Measurements from ENCODE around the gene CCL16. TPM values are rescaled to one million over a fixed set of nuclear protein-coding genes. Genes with fewer than 3 reads are reported as not detected.

The CCL16 gene
- total and polyA plus RNA-seq, 8 donors, result 0.14 to 0.30 TPM; not detected in 6

DNA sequence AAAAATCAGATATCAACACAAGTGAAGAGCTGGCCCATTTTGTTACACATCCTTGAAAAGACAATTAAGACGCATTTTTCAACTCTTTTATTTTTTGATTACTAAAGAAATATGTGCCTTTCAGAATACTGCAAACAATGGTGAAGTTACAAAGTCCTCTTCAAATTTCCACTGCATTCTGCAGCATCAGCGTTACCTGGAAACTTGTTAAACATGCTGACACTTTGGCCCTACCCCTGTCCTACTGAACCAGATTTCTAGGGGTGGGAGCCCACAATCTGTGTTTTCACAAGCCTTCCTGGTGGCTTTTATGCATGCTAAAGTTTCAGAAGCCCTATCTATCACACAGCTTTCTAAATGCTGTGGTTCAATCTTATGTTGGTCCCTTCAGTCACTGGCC lies 9.8 kb upstream of the CCL16 start:
- ATAC-seq, result no peak
- intact Hi-C loops (cut with DNase I), result no loop called here

DNA sequence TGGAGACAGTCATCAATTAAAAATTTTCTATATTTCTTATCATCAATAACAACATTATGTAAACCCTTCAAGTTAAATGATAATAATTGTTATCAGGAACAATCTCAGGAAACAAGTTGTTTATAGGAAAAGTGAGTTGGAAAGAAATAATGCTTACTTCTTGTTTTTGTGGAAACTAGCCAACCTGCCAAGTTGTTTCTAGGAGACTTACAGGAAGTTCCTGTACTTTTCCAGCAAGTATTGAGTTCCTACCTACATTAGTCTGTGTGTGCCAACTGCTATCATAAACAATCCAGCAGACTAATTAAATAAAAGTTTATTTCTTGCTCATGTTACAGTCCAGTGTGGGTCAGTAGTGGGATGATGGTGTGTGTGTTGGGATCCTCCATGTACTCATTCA lies 6.9 kb upstream of the CCL16 start:
- H3K27ac ChIP-seq, result no peak overlapping the region
- H3K27me3 ChIP-seq, result no peaks in the 10 kb centered on the region
- TF ChIP-seq, protein P1, sequence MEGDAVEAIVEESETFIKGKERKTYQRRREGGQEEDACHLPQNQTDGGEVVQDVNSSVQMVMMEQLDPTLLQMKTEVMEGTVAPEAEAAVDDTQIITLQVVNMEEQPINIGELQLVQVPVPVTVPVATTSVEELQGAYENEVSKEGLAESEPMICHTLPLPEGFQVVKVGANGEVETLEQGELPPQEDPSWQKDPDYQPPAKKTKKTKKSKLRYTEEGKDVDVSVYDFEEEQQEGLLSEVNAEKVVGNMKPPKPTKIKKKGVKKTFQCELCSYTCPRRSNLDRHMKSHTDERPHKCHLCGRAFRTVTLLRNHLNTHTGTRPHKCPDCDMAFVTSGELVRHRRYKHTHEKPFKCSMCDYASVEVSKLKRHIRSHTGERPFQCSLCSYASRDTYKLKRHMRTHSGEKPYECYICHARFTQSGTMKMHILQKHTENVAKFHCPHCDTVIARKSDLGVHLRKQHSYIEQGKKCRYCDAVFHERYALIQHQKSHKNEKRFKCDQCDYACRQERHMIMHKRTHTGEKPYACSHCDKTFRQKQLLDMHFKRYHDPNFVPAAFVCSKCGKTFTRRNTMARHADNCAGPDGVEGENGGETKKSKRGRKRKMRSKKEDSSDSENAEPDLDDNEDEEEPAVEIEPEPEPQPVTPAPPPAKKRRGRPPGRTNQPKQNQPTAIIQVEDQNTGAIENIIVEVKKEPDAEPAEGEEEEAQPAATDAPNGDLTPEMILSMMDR (IDR thresholded peaks at IDR 0.05), result no peak
- intact Hi-C loops (cut with DNase I), result no loop called here
- no peaks in the 10 kb centered on the region for H3K4me1 ChIP-seq
- FAIRE-seq (no peak), ATAC-seq (no peak), DNase-seq (no peak)
- H3K9me3 ChIP-seq, result no peaks in the 10 kb centered on the region
- no peaks in the 10 kb centered on the region for H3K36me3 ChIP-seq
- no peak overlapping the region for H3K4me3 ChIP-seq

More for the DNA sequence above, 9.8 kb upstream of the CCL16 start:
- Histone ChIP-seq H3K4me3 (no peak overlapping the region), H3K36me3 (no peaks in the 10 kb centered on the region), H3K27me3 (no peaks in the 10 kb centered on the region), H3K9me3 (no peaks in the 10 kb centered on the region), H3K27ac (no peak overlapping the region), H3K4me1 (no peaks in the 10 kb centered on the region)
- DNase-seq (no peak), FAIRE-seq (no peak)
- WGBS, 2 donors, result 75 to 82% methylated on average over 2 of the region's 2 CpGs
- TF ChIP-seq, protein P1 (IDR thresholded peaks at IDR 0.05), result no peak

DNA sequence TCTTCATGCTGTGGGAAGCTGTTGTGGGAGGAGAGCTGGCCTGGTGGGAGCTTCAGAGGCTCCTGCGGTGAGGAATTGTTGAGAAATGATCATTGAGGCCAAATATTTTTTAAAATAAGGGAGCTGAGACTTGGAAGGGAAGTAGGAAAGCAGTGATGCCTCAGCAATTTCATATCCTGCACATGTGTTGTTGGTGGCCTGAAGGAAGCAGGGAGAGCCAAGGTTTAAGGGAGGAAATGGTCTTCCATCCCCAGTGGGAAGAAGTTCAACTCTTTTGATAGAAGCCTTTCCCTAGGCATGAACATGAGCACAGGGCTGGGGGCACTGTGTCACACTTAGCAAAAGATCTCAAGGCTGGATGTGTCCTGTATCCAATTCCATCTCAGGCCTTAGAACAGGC lies 5.3 kb upstream of the CCL16 start, which contains the start of gene CCL14:
Gene CCL14 (minus strand): TSS at position 87 of the 400 bp plus-strand sequence. CDS start 80 bp downstream, at position 7.
- H3K27ac ChIP-seq, result no peak within 1 kb of the TSS

DNA sequence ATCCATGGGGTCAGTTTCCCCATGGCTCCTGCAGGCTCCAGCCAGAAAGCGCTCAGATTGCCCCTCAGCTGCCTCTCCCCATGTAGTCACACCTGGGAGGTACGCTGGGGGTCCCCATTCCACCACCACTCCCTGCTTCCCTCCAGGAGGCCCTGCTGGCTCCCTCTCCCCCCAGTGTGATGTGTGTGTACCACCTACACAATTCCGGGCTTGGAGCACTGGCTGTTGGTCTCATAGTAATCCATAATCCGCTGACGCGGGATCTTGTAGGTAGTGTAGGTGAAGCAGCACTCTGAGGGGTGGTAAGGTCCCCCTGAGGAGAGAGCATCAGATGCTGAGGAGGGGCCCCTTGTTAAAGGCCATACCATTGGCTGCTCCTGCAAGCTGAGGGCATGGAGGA lies 2.8 kb upstream of the CCL16 start:
- FAIRE-seq (no peak), DNase-seq (no peak), ATAC-seq (no peak)
- intact Hi-C loops (cut with DNase I), result no loop called here
- no peak overlapping the region for H3K4me3 ChIP-seq
- no peak overlapping the region for H3K27ac ChIP-seq
- H3K36me3 ChIP-seq, result no peaks in the 10 kb centered on the region
- WGBS, 2 donors, result 84 to 90% methylated on average over 6 of the region's 6 CpGs
- H3K27me3 ChIP-seq, result no peaks in the 10 kb centered on the region
- no peaks in the 10 kb centered on the region for H3K4me1 ChIP-seq
- no peaks in the 10 kb centered on the region for H3K9me3 ChIP-seq
- TF ChIP-seq, protein P1 (IDR thresholded peaks at IDR 0.05), result no peak

More for the DNA sequence above, 5.3 kb upstream of the CCL16 start, which contains the start of gene CCL14:
- ATAC-seq (peak in 1 of 4 donors; percentile 24), DNase-seq (no peak), FAIRE-seq (no peak)
- no peaks in the 10 kb centered on the region for H3K27me3 ChIP-seq
- intact Hi-C loops (cut with DNase I), result no loop called here
- no peaks in the 10 kb centered on the region for H3K9me3 ChIP-seq
- TF ChIP-seq, protein P1 (IDR thresholded peaks at IDR 0.05), result no peak
- WGBS, 2 donors, result 75 to 83% methylated on average over 1 of the region's 1 CpG
- H3K4me3 ChIP-seq, result no peak within 1 kb of the TSS
- no peaks in the 10 kb centered on the region for H3K36me3 ChIP-seq
- H3K4me1 ChIP-seq, result no peaks in the 10 kb centered on the region

DNA sequence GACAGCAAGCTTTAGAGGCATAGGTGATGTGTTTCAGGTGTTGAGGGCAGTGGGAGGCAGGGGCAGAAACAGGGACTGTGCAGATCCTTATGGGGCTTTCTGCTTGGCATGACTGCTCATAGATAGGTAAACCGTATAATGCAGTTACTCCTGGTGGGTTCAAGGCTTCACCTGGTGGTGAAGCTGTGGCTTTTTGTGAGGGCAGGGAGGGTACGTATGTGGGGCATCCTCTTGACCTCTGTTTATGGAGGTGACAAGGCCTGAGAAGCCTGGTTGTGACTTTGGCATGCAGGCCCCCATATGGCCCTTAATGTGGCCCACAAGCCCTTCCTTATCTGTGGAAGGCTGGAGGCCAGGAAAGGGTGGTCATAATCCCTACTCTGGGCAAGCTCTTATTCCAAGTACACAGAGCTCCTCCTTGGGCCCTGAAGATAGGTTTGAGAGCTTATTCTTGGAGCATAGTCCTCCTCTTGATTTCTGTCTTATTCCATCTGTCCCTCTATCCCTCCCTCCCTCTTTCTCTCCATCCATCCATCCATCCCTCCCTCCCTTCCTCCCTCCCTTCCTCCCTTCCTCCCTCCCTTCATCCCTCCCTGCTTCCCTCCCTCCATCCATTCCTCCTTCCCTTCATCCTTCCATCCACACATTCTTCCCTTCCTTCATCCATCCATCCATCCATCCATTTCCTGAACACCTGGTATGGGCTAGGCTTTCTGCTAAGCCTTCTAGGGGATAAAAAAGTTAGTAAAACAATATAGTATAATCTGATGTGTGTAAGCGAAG lies 1.3 kb upstream of the CCL16 start:
- intact Hi-C loops (cut with DNase I), result no loop called here

More for the DNA sequence above, 1.3 kb upstream of the CCL16 start:
- Histone ChIP-seq H3K9me3 (no peaks in the 10 kb centered on the region), H3K36me3 (no peaks in the 10 kb centered on the region), H3K27ac (no peak overlapping the region), H3K27me3 (no peaks in the 10 kb centered on the region), H3K4me3 (no peak overlapping the region), H3K4me1 (no peaks in the 10 kb centered on the region)
- TF ChIP-seq, protein P1 (IDR thresholded peaks at IDR 0.05), result no peak
- ATAC-seq (no peak), FAIRE-seq (no peak), DNase-seq (no peak)
- 84 to 91% methylated on average over 3 of the region's 3 CpGs for WGBS, 2 donors
